ENCODE results near the gene ANHX. TPM values are rescaled to one million over a fixed set of nuclear protein-coding genes. Genes with fewer than 3 reads are reported as not detected.

ANHX gene
- total and polyA plus RNA-seq, 2 of the 13 experiments (the other 11 are each of a cell fraction or from before 2014, with no cell fraction given), result not detected

DNA sequence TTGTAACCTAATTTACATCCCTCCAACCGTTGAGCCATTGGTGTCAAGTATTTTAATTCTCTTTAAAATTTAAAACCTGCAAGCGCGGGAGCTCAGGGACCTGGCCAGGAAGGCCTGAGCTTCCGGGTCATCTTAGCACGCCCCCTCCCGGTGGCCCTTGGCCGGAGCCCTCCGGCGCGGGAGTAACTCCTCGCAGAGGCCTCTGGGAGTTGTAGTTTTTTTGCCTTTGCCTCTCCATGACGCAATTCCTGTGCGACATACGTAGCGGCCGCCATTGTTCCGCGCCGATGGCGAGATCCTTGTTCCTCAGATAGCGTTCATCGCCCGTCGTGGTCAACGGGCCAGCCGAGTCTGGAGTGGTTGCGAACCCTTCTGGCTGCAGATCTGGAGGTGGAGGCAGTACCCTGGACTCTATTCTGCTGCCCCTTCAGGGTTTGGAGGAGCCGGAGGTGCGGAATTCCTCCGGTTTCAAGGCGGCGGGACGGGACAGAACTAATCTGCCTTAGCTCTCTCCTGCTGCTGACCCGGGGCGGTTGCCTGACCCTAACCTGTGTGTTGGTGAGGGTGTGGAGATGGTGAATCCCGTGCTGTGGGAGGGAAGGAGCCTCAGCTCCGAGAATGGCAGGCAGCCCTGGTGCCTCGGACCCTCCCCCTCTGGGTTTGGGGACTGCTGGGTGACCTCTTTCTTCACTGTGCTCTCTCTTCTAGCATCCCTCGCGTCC is 54.3 kb downstream of the ANHX start, which contains the start of gene ZNF268 (continued):
- TF ChIP-seq, protein P1, sequence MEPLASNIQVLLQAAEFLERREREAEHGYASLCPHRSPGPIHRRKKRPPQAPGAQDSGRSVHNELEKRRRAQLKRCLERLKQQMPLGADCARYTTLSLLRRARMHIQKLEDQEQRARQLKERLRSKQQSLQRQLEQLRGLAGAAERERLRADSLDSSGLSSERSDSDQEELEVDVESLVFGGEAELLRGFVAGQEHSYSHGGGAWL (CRISPR knock-in tag; IDR thresholded peaks at IDR 0.05), result peak; percentile 54; the same call in 1 of the 2 replicates
- TF ChIP-seq, protein P2, sequence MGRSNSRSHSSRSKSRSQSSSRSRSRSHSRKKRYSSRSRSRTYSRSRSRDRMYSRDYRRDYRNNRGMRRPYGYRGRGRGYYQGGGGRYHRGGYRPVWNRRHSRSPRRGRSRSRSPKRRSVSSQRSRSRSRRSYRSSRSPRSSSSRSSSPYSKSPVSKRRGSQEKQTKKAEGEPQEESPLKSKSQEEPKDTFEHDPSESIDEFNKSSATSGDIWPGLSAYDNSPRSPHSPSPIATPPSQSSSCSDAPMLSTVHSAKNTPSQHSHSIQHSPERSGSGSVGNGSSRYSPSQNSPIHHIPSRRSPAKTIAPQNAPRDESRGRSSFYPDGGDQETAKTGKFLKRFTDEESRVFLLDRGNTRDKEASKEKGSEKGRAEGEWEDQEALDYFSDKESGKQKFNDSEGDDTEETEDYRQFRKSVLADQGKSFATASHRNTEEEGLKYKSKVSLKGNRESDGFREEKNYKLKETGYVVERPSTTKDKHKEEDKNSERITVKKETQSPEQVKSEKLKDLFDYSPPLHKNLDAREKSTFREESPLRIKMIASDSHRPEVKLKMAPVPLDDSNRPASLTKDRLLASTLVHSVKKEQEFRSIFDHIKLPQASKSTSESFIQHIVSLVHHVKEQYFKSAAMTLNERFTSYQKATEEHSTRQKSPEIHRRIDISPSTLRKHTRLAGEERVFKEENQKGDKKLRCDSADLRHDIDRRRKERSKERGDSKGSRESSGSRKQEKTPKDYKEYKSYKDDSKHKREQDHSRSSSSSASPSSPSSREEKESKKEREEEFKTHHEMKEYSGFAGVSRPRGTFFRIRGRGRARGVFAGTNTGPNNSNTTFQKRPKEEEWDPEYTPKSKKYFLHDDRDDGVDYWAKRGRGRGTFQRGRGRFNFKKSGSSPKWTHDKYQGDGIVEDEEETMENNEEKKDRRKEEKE (IDR thresholded peaks at IDR 0.05), result no peak
- TF ChIP-seq, protein P3, sequence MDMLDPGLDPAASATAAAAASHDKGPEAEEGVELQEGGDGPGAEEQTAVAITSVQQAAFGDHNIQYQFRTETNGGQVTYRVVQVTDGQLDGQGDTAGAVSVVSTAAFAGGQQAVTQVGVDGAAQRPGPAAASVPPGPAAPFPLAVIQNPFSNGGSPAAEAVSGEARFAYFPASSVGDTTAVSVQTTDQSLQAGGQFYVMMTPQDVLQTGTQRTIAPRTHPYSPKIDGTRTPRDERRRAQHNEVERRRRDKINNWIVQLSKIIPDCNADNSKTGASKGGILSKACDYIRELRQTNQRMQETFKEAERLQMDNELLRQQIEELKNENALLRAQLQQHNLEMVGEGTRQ (IDR thresholded peaks at IDR 0.05; ENCODE audit: low read depth, low read length), result no peak
- TF ChIP-seq, protein P3 (CRISPR knock-in tag; IDR thresholded peaks at IDR 0.05; ENCODE audit: borderline replicate concordance), result no peak
- TF ChIP-seq RARG (CRISPR knock-in tag; IDR thresholded peaks at IDR 0.05; ENCODE audit: low read depth) (no peak), NFYC (CRISPR knock-in tag; IDR thresholded peaks at IDR 0.05) (peak; percentile 36), FOSL1 (CRISPR knock-in tag; IDR thresholded peaks at IDR 0.05; ENCODE audit: borderline replicate concordance) (no peak), ZNF160 (CRISPR knock-in tag; IDR thresholded peaks at IDR 0.05) (no peak), ZNF567 (CRISPR knock-in tag; IDR thresholded peaks at IDR 0.05; ENCODE audit: borderline replicate concordance) (no peak), PRPF4 (IDR thresholded peaks at IDR 0.05; ENCODE audit: low read depth, low read length, poor library complexity, severe bottlenecking) (no peak), FOXK1 (CRISPR knock-in tag; IDR thresholded peaks at IDR 0.05; ENCODE audit: borderline replicate concordance, low read depth) (peak; percentile 82; the same call in 1 of the 2 replicates), NR2F2 (IDR thresholded peaks at IDR 0.05; ENCODE audit: borderline replicate concordance, low read depth) (0 out of 2 replicates have a peak, but pooled peaks have one; percentile 20), PAF1 (CRISPR knock-in tag; IDR thresholded peaks at IDR 0.05) (no peak), POLR2G (IDR thresholded peaks at IDR 0.05; ENCODE audit: low read depth, low read length) (peak; percentile 83), CENPX (CRISPR knock-in tag; IDR thresholded peaks at IDR 0.05) (no peak), MATR3 (CRISPR knock-in tag; IDR thresholded peaks at IDR 0.05) (no peak)
- TF ChIP-seq, protein P4, sequence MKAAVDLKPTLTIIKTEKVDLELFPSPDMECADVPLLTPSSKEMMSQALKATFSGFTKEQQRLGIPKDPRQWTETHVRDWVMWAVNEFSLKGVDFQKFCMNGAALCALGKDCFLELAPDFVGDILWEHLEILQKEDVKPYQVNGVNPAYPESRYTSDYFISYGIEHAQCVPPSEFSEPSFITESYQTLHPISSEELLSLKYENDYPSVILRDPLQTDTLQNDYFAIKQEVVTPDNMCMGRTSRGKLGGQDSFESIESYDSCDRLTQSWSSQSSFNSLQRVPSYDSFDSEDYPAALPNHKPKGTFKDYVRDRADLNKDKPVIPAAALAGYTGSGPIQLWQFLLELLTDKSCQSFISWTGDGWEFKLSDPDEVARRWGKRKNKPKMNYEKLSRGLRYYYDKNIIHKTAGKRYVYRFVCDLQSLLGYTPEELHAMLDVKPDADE (CRISPR knock-in tag; IDR thresholded peaks at IDR 0.05), result no peak
- TF ChIP-seq, protein P5, sequence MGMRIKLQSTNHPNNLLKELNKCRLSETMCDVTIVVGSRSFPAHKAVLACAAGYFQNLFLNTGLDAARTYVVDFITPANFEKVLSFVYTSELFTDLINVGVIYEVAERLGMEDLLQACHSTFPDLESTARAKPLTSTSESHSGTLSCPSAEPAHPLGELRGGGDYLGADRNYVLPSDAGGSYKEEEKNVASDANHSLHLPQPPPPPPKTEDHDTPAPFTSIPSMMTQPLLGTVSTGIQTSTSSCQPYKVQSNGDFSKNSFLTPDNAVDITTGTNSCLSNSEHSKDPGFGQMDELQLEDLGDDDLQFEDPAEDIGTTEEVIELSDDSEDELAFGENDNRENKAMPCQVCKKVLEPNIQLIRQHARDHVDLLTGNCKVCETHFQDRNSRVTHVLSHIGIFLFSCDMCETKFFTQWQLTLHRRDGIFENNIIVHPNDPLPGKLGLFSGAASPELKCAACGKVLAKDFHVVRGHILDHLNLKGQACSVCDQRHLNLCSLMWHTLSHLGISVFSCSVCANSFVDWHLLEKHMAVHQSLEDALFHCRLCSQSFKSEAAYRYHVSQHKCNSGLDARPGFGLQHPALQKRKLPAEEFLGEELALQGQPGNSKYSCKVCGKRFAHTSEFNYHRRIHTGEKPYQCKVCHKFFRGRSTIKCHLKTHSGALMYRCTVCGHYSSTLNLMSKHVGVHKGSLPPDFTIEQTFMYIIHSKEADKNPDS (CRISPR knock-in tag; IDR thresholded peaks at IDR 0.05), result peak; percentile 64; the same call in 1 of the 2 replicates
- TF ChIP-seq, protein P6, sequence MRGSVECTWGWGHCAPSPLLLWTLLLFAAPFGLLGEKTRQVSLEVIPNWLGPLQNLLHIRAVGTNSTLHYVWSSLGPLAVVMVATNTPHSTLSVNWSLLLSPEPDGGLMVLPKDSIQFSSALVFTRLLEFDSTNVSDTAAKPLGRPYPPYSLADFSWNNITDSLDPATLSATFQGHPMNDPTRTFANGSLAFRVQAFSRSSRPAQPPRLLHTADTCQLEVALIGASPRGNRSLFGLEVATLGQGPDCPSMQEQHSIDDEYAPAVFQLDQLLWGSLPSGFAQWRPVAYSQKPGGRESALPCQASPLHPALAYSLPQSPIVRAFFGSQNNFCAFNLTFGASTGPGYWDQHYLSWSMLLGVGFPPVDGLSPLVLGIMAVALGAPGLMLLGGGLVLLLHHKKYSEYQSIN (CRISPR knock-in tag; IDR thresholded peaks at IDR 0.05; ENCODE audit: borderline replicate concordance), result no peak
